Astrocyte (in vitro differentiated cells and primary cell): ENCODE results near the gene GEN1.

ENCODE experiments used
- EZH2 ChIP-seq: IDR thresholded peaks from 2 replicates; pipeline ENCODE4 v1.6.1; 2012; ENCODE audit warnings: mild to moderate bottlenecking, low read length, inconsistent platforms; ENCODE audit not compliant: insufficient read depth
- TF ChIP-seq, protein P1 (sequence below): IDR thresholded peaks from 2 replicates; pipeline ENCODE4 v1.5.1; 2011; ENCODE audit warnings: low read depth, mild to moderate bottlenecking, inconsistent platforms, low read length, moderate library complexity; ENCODE audit not compliant: insufficient read depth

- TF ChIP-seq, protein P1, sequence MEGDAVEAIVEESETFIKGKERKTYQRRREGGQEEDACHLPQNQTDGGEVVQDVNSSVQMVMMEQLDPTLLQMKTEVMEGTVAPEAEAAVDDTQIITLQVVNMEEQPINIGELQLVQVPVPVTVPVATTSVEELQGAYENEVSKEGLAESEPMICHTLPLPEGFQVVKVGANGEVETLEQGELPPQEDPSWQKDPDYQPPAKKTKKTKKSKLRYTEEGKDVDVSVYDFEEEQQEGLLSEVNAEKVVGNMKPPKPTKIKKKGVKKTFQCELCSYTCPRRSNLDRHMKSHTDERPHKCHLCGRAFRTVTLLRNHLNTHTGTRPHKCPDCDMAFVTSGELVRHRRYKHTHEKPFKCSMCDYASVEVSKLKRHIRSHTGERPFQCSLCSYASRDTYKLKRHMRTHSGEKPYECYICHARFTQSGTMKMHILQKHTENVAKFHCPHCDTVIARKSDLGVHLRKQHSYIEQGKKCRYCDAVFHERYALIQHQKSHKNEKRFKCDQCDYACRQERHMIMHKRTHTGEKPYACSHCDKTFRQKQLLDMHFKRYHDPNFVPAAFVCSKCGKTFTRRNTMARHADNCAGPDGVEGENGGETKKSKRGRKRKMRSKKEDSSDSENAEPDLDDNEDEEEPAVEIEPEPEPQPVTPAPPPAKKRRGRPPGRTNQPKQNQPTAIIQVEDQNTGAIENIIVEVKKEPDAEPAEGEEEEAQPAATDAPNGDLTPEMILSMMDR: no peak
- TF ChIP-seq EZH2: no peak
Measured at GRCh38 chr2:17814601-17815000, 60.7 kb downstream of the GEN1 start.
